Testis (tissue), 3 donors: ENCODE results near the gene C5. TPM values are rescaled to one million over a fixed set of nuclear protein-coding genes. Genes with fewer than 3 reads are reported as not detected.

Experiments used
- DNase-seq: peaks from one replicate; pipeline ENCODE4 v3.0.0-alpha.2; 2019
- H3K27ac ChIP-seq, 2 donors: fragments of 200-600 bp; sonication (generic); one replicate each; pipeline ENCODE4 v1.5.1; 2019
- H3K27me3 ChIP-seq: fragments of 200-600 bp; sonication (generic); one replicate; pipeline ENCODE4 v1.5.1; 2019
- H3K36me3 ChIP-seq: fragments of 200-600 bp; sonication (generic); one replicate; pipeline ENCODE4 v1.5.1; 2017; ENCODE audit warnings: low read depth; ENCODE audit errors: missing control alignments
- H3K4me1 ChIP-seq: fragments of 200-600 bp; sonication (generic); one replicate; pipeline ENCODE4 v1.5.1; 2019
- H3K4me3 ChIP-seq, 2 donors: fragments of 200-600 bp; sonication (generic); one replicate each; pipeline ENCODE4 v1.5.1; 2017 to 2019
- H3K9me3 ChIP-seq: fragments of 200-600 bp; sonication (generic); one replicate; pipeline ENCODE4 v1.5.1; 2017
- CTCF ChIP-seq, 3 experiments: fragments of 450-650 bp in 2 of 3; fragments of 200-600 bp in 1 of 3; sonication (generic) in 1 of 3; IDR thresholded peaks; one replicate each; pipeline ENCODE4 v1.5.1; 2016 to 2019; ENCODE audit warnings: antibody characterized with exemption in 3 of 3, mild to moderate bottlenecking in 2 of 3, moderate library complexity in 1 of 3
- POLR2A ChIP-seq: fragments of 450-650 bp; IDR thresholded peaks from one replicate; pipeline ENCODE4 v1.6.1; 2017; ENCODE audit warnings: antibody characterized with exemption, mild to moderate bottlenecking, moderate library complexity
- WGBS, 2 donors: methylation state at CpG; one replicate each; pipeline ENCODE4 v1.1.5; 2018; 5-methylcytosine and 5-hydroxymethylcytosine counted together
- intact Hi-C: fragments of 100-400 bp; cut with DNase I; formaldehyde crosslinking; loops from one replicate; pipeline ENCODE4 v1.15.1; 2023; ENCODE audit warnings: low total_unique reads
- polyA plus RNA-seq: library from polyadenylated mRNA; stranded (reverse); fragments of 350-450 nt; fragmentation: Illumina TruSeq; extraction: RNeasy Lipid Tissue Mini Kit (QIAGEN cat#74804); gene quantifications from one replicate; pipeline ENCODE4 v1.2.3, GENCODE V29; 2014; ENCODE audit warnings: low read depth, low replicate concordance; ENCODE audit not compliant: insufficient read depth
- total RNA-seq, 2 donors: library from RNA; depleted of rRNA; stranded (reverse); fragments of >200 nt; gene quantifications; one replicate each; pipeline ENCODE4 v1.2.3, GENCODE V29; 2016

Gene C5
- total and polyA plus RNA-seq, 3 donors from 2014 or later = 3.2 to 8.0 (median 5.1) TPM

- 83 to 88% methylated on average over 8 of the region's 8 CpGs for WGBS, 2 donors
- no peaks in the 10 kb centered on the region for H3K27me3 ChIP-seq
- TF ChIP-seq POLR2A (no peak), CTCF (IDR thresholded peaks at IDR 0.05) (no peak)
Observed at GRCh38 chr9:121013911-121014310, 36.2 kb downstream of the C5 start.

GRCh38 chr9:121009650-121010049, 40.4 kb downstream of the C5 start:
- Histone ChIP-seq H3K9me3 (no peaks in the 10 kb centered on the region), H3K36me3 (no peaks in the 10 kb centered on the region), H3K27me3 (no peaks in the 10 kb centered on the region), H3K4me1 (no peaks in the 10 kb centered on the region), H3K27ac (no peak overlapping the region), H3K4me3 (no peak overlapping the region)
- DNase-seq = no peak
- 82 to 86% methylated on average over 3 of the region's 3 CpGs for WGBS, 2 donors
- intact Hi-C loops = no loop called here
- TF ChIP-seq CTCF (IDR thresholded peaks at IDR 0.05) (no peak), POLR2A (no peak)

More at GRCh38 chr9:121013911-121014310, 36.2 kb downstream of the C5 start:
- H3K36me3 ChIP-seq = no peaks in the 10 kb centered on the region
- intact Hi-C loops = no loop called here
- no peaks in the 10 kb centered on the region for H3K4me1 ChIP-seq
- no peak for DNase-seq
- H3K9me3 ChIP-seq = no peaks in the 10 kb centered on the region
- H3K4me3 ChIP-seq = no peak overlapping the region
- no peak overlapping the region for H3K27ac ChIP-seq

- WGBS, 2 donors = 77 to 97% methylated on average over 2 of the region's 2 CpGs
- Histone ChIP-seq H3K9me3 (no peaks in the 10 kb centered on the region), H3K36me3 (no peaks in the 10 kb centered on the region), H3K4me3 (no peak overlapping the region), H3K27me3 (no peaks in the 10 kb centered on the region), H3K27ac (no peak overlapping the region), H3K4me1 (no peaks in the 10 kb centered on the region)
- TF ChIP-seq CTCF (IDR thresholded peaks at IDR 0.05) = no peak
- no peak for TF ChIP-seq POLR2A
- DNase-seq = no peak
- intact Hi-C loops = no loop called here
Observed at GRCh38 chr9:120999317-120999716, 50.8 kb downstream of the C5 start.

GRCh38 chr9:120998111-120998510, 52.0 kb downstream of the C5 start:
- no peak overlapping the region for H3K4me3 ChIP-seq
- no peaks in the 10 kb centered on the region for H3K27me3 ChIP-seq
- WGBS, 2 donors = 76 to 83% methylated on average over 2 of the region's 2 CpGs
- no peaks in the 10 kb centered on the region for H3K9me3 ChIP-seq
- H3K36me3 ChIP-seq = no peaks in the 10 kb centered on the region
- intact Hi-C loops = no loop called here
- no peaks in the 10 kb centered on the region for H3K4me1 ChIP-seq
- DNase-seq = no peak
- no peak for TF ChIP-seq POLR2A
- TF ChIP-seq CTCF (IDR thresholded peaks at IDR 0.05) = no peak
- no peak overlapping the region for H3K27ac ChIP-seq

DNA sequence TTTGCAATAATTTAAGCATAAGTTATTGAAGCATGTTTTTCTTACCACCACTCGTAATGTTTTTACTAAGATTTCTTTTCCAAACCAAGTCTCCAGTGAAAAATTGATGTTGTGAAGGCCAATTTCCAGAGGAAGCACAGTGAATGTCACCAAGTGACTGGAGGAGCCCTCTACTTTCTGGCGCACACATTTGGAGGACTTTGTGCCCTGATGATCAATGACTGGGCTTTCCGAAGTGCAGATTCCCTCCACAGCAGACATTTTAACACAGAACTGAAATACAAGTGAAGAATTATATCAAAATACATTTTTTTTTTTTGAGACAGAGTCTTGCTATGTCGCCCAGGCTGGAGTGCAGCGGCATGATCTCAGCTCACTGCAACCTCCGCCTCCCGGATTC, 52.6 kb downstream of the C5 start:
- TF ChIP-seq POLR2A (no peak), CTCF (IDR thresholded peaks at IDR 0.05) (no peak)
- intact Hi-C loops = no loop called here
- 78 to 93% methylated on average over 7 of the region's 7 CpGs for WGBS, 2 donors

More for the DNA sequence above, 52.6 kb downstream of the C5 start:
- H3K4me1 ChIP-seq = no peaks in the 10 kb centered on the region
- H3K36me3 ChIP-seq = no peaks in the 10 kb centered on the region
- no peaks in the 10 kb centered on the region for H3K27me3 ChIP-seq
- no peaks in the 10 kb centered on the region for H3K9me3 ChIP-seq
- H3K4me3 ChIP-seq = no peak overlapping the region
- DNase-seq = no peak
- no peak overlapping the region for H3K27ac ChIP-seq
